Stomach (tissue), 9 donors: ENCODE data around the gene SEMA5B. TPM values are rescaled to one million over a fixed set of nuclear protein-coding genes. Genes with fewer than 3 reads are reported as not detected.

Source experiments
- DNase-seq, 2 donors: peaks; one replicate each; pipeline versions ENCODE4 v3.0.0 to v3.0.0-alpha.2; 2013 to 2019
- H3K27ac ChIP-seq, 5 donors: fragments of 200-600 bp in 4 of 5; sonication (generic) in 4 of 5; one replicate each; pipeline ENCODE4 v1.5.1; 2013 to 2019; ENCODE audit warnings: mild to moderate bottlenecking in 1 of 5, moderate library complexity in 1 of 5
- H3K27me3 ChIP-seq, 3 donors: fragments of 200-600 bp; sonication (generic); one replicate each; pipeline ENCODE4 v1.5.1; 2017 to 2019; ENCODE audit warnings: mixed run types in 1 of 3
- H3K36me3 ChIP-seq, 4 donors: fragments of 200-600 bp; sonication (generic); 1 replicate in 3 of 4; 2 replicates in 1 of 4; pipeline ENCODE4 v1.5.1; 2016 to 2019
- H3K4me1 ChIP-seq, 4 donors: fragments of 200-600 bp; sonication (generic); one replicate each; pipeline ENCODE4 v1.5.1; 2016 to 2019
- H3K4me3 ChIP-seq, 4 donors: fragments of 200-600 bp; sonication (generic) in 3 of 4; one replicate each; pipeline ENCODE4 v1.5.1; 2016 to 2019; ENCODE audit warnings: mild to moderate bottlenecking in 1 of 4
- H3K9me3 ChIP-seq, 4 donors: fragments of 200-600 bp; sonication (generic); one replicate each; pipeline ENCODE4 v1.5.1; 2016 to 2019
- EP300 ChIP-seq: sonication (generic); formaldehyde crosslinking; IDR thresholded peaks from one replicate; pipeline ENCODE4 v1.6.1; 2017; ENCODE audit warnings: antibody characterized with exemption
- POLR2A ChIP-seq, 4 donors: fragments of 450-650 bp; IDR thresholded peaks; one replicate each; pipeline ENCODE4 v1.6.1; 2016; ENCODE audit warnings: antibody characterized with exemption in 4 of 4, control low read depth in 2 of 4, mild to moderate bottlenecking in 1 of 4, moderate library complexity in 1 of 4
- POLR2AphosphoS5 ChIP-seq, 3 donors: sonication (generic); formaldehyde crosslinking; IDR thresholded peaks; one replicate each; pipeline ENCODE4 v1.6.1; 2016; ENCODE audit warnings: antibody characterized with exemption in 3 of 3
- WGBS, 5 donors: extraction: QIAGEN DNeasy Blood & Tissue Kit in 3 of 5; methylation state at CpG; one replicate each; pipeline versions ENCODE4 v1.1.5 to v1.1.7; 2013 to 2018; 5-methylcytosine and 5-hydroxymethylcytosine counted together
- intact Hi-C: fragments of 100-400 bp; cut with DNase I; formaldehyde crosslinking; loops from one replicate; pipeline ENCODE4 v1.15.1; 2023; ENCODE audit warnings: low total_unique reads
- polyA plus RNA-seq, 3 donors: library from polyadenylated mRNA; stranded (reverse); fragments of 200-250 nt; gene quantifications; one replicate each; pipeline ENCODE4 v1.2.3, GENCODE V29; 2013
- total RNA-seq, 5 donors: library from RNA; depleted of rRNA; stranded (reverse); fragments of >200 nt; gene quantifications; one replicate each; pipeline versions ENCODE4 v1.1.0 to v1.2.3, GENCODE V29; 2014 to 2016
- TF ChIP-seq, protein P1 (sequence below), 7 experiments: fragments of 450-650 bp in 4 of 7; fragments of 200-600 bp in 3 of 7; sonication (generic) in 3 of 7; IDR thresholded peaks; one replicate each; pipeline ENCODE4 v1.5.1; 2016 to 2019; ENCODE audit warnings: antibody characterized with exemption in 7 of 7, control low read depth in 2 of 7, mild to moderate bottlenecking in 1 of 7
- donor health status: healthy with polysubstance abuse.
- donor health status: Bipolar disorder and iron deficiency.
- donor health status: healthy.

SEMA5B gene
- total and polyA plus RNA-seq, 8 donors: 0.15 to 27.2 (median 1.0) TPM; not detected in 2

DNA sequence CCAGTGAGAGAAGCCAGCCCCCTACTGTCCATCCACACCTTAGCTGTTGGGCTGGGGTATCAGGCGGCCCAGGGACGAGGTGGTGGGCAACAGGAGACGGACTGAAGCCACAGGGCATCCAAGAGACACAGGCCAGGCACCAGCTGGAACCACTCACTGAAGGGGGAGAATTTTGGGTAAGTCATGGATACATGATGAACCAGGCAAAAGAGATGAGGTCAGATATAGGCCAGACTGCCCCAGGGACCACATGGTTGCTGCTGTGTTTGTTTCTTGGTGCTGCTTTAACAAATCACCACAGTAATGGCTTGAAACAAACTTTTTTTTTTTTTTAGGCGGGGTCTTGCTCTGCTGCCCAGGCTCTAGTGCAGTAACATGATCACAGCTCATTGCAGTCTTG, 66.4 kb downstream of the SEMA5B start:
- TF ChIP-seq, protein P1, sequence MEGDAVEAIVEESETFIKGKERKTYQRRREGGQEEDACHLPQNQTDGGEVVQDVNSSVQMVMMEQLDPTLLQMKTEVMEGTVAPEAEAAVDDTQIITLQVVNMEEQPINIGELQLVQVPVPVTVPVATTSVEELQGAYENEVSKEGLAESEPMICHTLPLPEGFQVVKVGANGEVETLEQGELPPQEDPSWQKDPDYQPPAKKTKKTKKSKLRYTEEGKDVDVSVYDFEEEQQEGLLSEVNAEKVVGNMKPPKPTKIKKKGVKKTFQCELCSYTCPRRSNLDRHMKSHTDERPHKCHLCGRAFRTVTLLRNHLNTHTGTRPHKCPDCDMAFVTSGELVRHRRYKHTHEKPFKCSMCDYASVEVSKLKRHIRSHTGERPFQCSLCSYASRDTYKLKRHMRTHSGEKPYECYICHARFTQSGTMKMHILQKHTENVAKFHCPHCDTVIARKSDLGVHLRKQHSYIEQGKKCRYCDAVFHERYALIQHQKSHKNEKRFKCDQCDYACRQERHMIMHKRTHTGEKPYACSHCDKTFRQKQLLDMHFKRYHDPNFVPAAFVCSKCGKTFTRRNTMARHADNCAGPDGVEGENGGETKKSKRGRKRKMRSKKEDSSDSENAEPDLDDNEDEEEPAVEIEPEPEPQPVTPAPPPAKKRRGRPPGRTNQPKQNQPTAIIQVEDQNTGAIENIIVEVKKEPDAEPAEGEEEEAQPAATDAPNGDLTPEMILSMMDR (IDR thresholded peaks at IDR 0.05): no peak
- DNase-seq: no peak
- intact Hi-C loops: no loop called here
- Histone ChIP-seq H3K36me3 (no peaks in the 10 kb centered on the region), H3K9me3 (no peaks in the 10 kb centered on the region), H3K4me1 (peaks cover 0 to 17% (median 11%) of the 10 kb centered on the region in 4 donors), H3K27me3 (no peaks in the 10 kb centered on the region), H3K27ac (no peak overlapping the region), H3K4me3 (no peak overlapping the region)
- 62 to 88% (median 78%) methylated on average over 4 of the region's 4 CpGs for WGBS, 5 donors

GRCh38 chr3:122960652-122961051, 66.9 kb downstream of the SEMA5B start:
- Histone ChIP-seq H3K4me1 (peaks cover 0 to 17% (median 11%) of the 10 kb centered on the region in 4 donors), H3K4me3 (no peak overlapping the region), H3K27ac (no peak overlapping the region), H3K9me3 (no peaks in the 10 kb centered on the region), H3K36me3 (no peaks in the 10 kb centered on the region), H3K27me3 (no peaks in the 10 kb centered on the region)
- no peak for TF ChIP-seq POLR2AphosphoS5 (IDR thresholded peaks at IDR 0.05)
- no peak for TF ChIP-seq EP300
- TF ChIP-seq, protein P1 (IDR thresholded peaks at IDR 0.05): no peak
- TF ChIP-seq POLR2A (IDR thresholded peaks at IDR 0.05): no peak
- 86 to 93% (median 87%) methylated on average over 4 of the region's 4 CpGs for WGBS, 5 donors
- DNase-seq: no peak
- intact Hi-C loops: no loop called here

GRCh38 chr3:122959339-122959738, 68.2 kb downstream of the SEMA5B start:
- no peaks in the 10 kb centered on the region for H3K9me3 ChIP-seq
- H3K4me1 ChIP-seq: peaks cover 0 to 17% (median 11%) of the 10 kb centered on the region in 4 donors
- TF ChIP-seq EP300 (no peak), POLR2A (IDR thresholded peaks at IDR 0.05) (no peak), POLR2AphosphoS5 (IDR thresholded peaks at IDR 0.05) (no peak)
- H3K27me3 ChIP-seq: no peaks in the 10 kb centered on the region
- 50 to 64% (median 60%) methylated on average over 5 of the region's 5 CpGs for WGBS, 5 donors
- DNase-seq: no peak
- intact Hi-C loops: no loop called here
- H3K27ac ChIP-seq: no peak overlapping the region
- no peaks in the 10 kb centered on the region for H3K36me3 ChIP-seq
- no peak overlapping the region for H3K4me3 ChIP-seq

DNA sequence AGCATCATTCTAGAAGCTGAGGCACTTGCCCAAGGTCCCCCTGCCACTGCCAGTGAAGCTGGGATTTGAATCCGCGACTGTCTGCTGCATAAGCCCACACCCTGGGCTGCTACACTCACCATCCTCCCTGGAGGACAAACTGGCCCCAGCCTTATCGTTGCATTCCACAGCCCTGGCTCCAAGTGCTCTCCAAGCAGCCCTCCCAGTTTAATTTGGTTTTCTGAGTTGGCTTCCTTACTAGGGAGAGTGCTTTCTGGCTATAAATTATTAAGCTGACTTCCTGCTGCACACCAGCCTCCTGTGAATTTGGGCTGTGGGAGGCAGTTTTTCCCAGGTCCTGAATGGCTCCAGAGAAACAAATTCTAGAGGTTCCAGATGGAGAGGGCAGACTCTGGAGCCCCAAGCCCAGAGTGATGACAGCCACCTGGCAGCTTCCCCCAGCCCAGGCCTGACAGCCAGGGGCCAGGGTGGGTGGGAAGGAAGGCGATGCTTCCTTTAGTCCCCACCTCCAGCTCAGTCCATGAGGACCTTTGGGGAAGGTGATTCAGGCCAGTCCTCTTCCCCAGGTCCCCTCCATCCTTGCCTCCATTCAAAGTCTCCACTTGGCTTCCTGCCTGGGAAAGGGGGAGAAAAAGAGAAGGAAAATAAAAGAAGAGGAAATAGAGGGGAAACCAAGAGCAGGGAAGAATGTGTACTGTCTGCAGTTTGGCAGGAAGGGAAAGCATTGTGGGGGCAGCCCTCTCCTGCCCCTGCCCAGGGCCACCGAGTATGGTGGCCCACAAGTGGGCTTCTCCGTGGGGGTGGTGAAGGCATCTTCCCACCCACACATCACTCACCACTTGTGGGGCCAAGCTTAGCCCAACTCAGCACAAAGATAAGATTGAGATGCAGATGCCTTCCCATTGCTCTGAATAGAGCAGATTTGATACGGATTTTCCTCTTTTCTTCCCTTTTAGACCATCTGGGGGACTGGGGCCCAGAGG, 69.6 kb downstream of the SEMA5B start:
- 28 to 52% (median 50%) methylated on average over 7 of the region's 7 CpGs for WGBS, 5 donors
- Histone ChIP-seq H3K27me3 (no peaks in the 10 kb centered on the region), H3K36me3 (no peaks in the 10 kb centered on the region), H3K4me1 (peaks cover 0 to 17% (median 11%) of the 10 kb centered on the region in 4 donors), H3K9me3 (no peaks in the 10 kb centered on the region), H3K4me3 (no peak overlapping the region), H3K27ac (peak overlapping the region in 1 of 5 donors; percentile 35)
- TF ChIP-seq POLR2A (IDR thresholded peaks at IDR 0.05): no peak
- DNase-seq: peak in 1 of 2 donors; percentile 72
- intact Hi-C loops: no loop called here

GRCh38 chr3:122956693-122957455, 70.7 kb downstream of the SEMA5B start:
- Histone ChIP-seq H3K27me3 (no peaks in the 10 kb centered on the region), H3K4me1 (peaks cover 0 to 17% (median 11%) of the 10 kb centered on the region in 4 donors), H3K36me3 (no peaks in the 10 kb centered on the region), H3K4me3 (no peak overlapping the region), H3K27ac (peak overlapping the region in 1 of 5 donors; percentile 35), H3K9me3 (no peaks in the 10 kb centered on the region)
- intact Hi-C loops: no loop called here
- peak in 1 of 2 donors; percentile 47 for DNase-seq
- 70 to 81% (median 73%) methylated on average over 15 of the region's 15 CpGs for WGBS, 5 donors
- TF ChIP-seq POLR2AphosphoS5 (IDR thresholded peaks at IDR 0.05): no peak
- TF ChIP-seq POLR2A (IDR thresholded peaks at IDR 0.05): no peak
- TF ChIP-seq, protein P1 (IDR thresholded peaks at IDR 0.05): no peak
- TF ChIP-seq EP300: no peak
